Breast epithelium (tissue), 3 donors: ENCODE measurements around the gene MX2.

Experiments
- CTCF ChIP-seq, 3 donors: fragments of 450-650 bp; IDR thresholded peaks; one replicate each; pipeline ENCODE4 v1.5.1; 2016 to 2017; ENCODE audit warnings: antibody characterized with exemption in 3 of 3, mild to moderate bottlenecking in 3 of 3, moderate library complexity in 3 of 3
- POLR2AphosphoS5 ChIP-seq, 3 donors: sonication (generic); formaldehyde crosslinking; IDR thresholded peaks; one replicate each; pipeline ENCODE4 v1.6.1; 2017; ENCODE audit warnings: antibody characterized with exemption in 3 of 3

- TF ChIP-seq CTCF (IDR thresholded peaks at IDR 0.05) (no peak), POLR2AphosphoS5 (IDR thresholded peaks at IDR 0.05) (no peak)
Observed at GRCh38 chr21:41447356-41447755, 85.5 kb downstream of the MX2 start.
